CD14-positive monocyte (primary cell): ENCODE data around the gene CSNK1D. TPM values are rescaled to one million over a fixed set of nuclear protein-coding genes. Genes with fewer than 3 reads are reported as not detected.
A peak's percentile ranks its signal among the peaks of the same experiment; 100 is the strongest.

Experiments used
- DNase-seq, 3 donors: peaks; one replicate each; pipeline ENCODE4 v3.0.0-alpha.2; 2011 to 2022
- H2AFZ ChIP-seq: 2 replicates; pipeline ENCODE4 v1.6.0; 2012; ENCODE audit warnings: mild to moderate bottlenecking, low read depth, low read length, inconsistent platforms; ENCODE audit not compliant: insufficient read depth, poor library complexity, severe bottlenecking
- H3K27ac ChIP-seq, 2 donors: 1 replicate in 1 of 2; 2 replicates in 1 of 2; pipeline ENCODE4 v1.5.1; 2012 to 2013; ENCODE audit warnings: low read length in 2 of 2, control low read depth in 1 of 2, inconsistent platforms in 1 of 2, low read depth in 1 of 2, mild to moderate bottlenecking in 1 of 2
- H3K27me3 ChIP-seq, 2 donors: one replicate each; pipeline versions ENCODE4 v1.6.0 to v1.6.1; 2011 to 2013; ENCODE audit warnings: low read length in 2 of 2; ENCODE audit not compliant: control insufficient read depth in 2 of 2, insufficient read depth in 2 of 2
- H3K36me3 ChIP-seq, 2 donors: replicated peaks in 1 of 2; 1 replicate in 1 of 2; 2 replicates in 1 of 2; pipeline versions ENCODE4 v1.5.1 to v1.6.1; 2012 to 2013; ENCODE audit warnings: low read length in 2 of 2, control low read depth in 1 of 2, inconsistent platforms in 1 of 2, mild to moderate bottlenecking in 1 of 2; ENCODE audit not compliant: insufficient read depth in 2 of 2, control insufficient read depth in 1 of 2
- H3K4me1 ChIP-seq, 2 donors: 1 replicate in 1 of 2; 2 replicates in 1 of 2; pipeline versions ENCODE4 v1.5.1 to v1.6.1; 2012 to 2013; ENCODE audit warnings: low read length in 2 of 2, control low read depth in 1 of 2, inconsistent platforms in 1 of 2, mild to moderate bottlenecking in 1 of 2, moderate library complexity in 1 of 2; ENCODE audit not compliant: insufficient read depth in 2 of 2, control insufficient read depth in 1 of 2
- H3K4me2 ChIP-seq: replicated peaks from 2 replicates; pipeline ENCODE3; 2012; ENCODE audit warnings: low read length, moderate library complexity, mild to moderate bottlenecking; ENCODE audit not compliant: poor library complexity, severe bottlenecking; ENCODE audit errors: extremely low read depth
- H3K4me3 ChIP-seq, 3 experiments: fragments of 200-600 bp in 1 of 3; sonication (generic) in 1 of 3; replicated peaks in 1 of 3; 1 replicate in 2 of 3; 2 replicates in 1 of 3; pipeline ENCODE4 v1.5.1; 2011 to 2013; ENCODE audit warnings: low read length in 3 of 3, mild to moderate bottlenecking in 3 of 3, control low read depth in 2 of 3, low read depth in 2 of 3, inconsistent platforms in 1 of 3, moderate library complexity in 1 of 3
- H3K79me2 ChIP-seq: 2 replicates; pipeline ENCODE4 v1.6.0; 2012; ENCODE audit warnings: mild to moderate bottlenecking, control low read depth, inconsistent platforms, low read length, moderate library complexity; ENCODE audit not compliant: insufficient read depth
- H3K9ac ChIP-seq: 2 replicates; pipeline ENCODE4 v1.6.0; 2017; ENCODE audit warnings: low read length, mild to moderate bottlenecking; ENCODE audit not compliant: insufficient read depth, poor library complexity, severe bottlenecking
- H3K9me3 ChIP-seq, 2 donors: replicated peaks in 1 of 2; 1 replicate in 1 of 2; 2 replicates in 1 of 2; pipeline versions ENCODE4 v1.5.1 to v1.6.1; 2012 to 2013; ENCODE audit warnings: low read length in 2 of 2, control low read depth in 1 of 2; ENCODE audit not compliant: control insufficient read depth in 1 of 2, insufficient read depth in 1 of 2
- H4K20me1 ChIP-seq: 2 replicates; pipeline ENCODE4 v1.6.0; 2012; ENCODE audit warnings: mild to moderate bottlenecking, low read length, control low read depth, moderate library complexity; ENCODE audit not compliant: insufficient read depth
- H3K27ac Mint-ChIP-seq, 7 donors: one replicate each; pipeline ENCODE4 v1.8.0; 2020; ENCODE audit warnings: mild to moderate bottlenecking in 7 of 7, mixed read lengths in 7 of 7, moderate library complexity in 6 of 7, inconsistent platforms in 2 of 7
- H3K27me3 Mint-ChIP-seq, 3 donors: one replicate each; pipeline ENCODE4 v1.8.0; 2021 to 2022; ENCODE audit warnings: low read depth in 3 of 3, mild to moderate bottlenecking in 3 of 3, mixed read lengths in 3 of 3, moderate library complexity in 3 of 3, inconsistent platforms in 1 of 3
- H3K36me3 Mint-ChIP-seq, 2 donors: one replicate each; pipeline ENCODE4 v1.8.0; 2020; ENCODE audit warnings: mixed read lengths in 2 of 2, inconsistent platforms in 1 of 2, mild to moderate bottlenecking in 1 of 2
- H3K4me1 Mint-ChIP-seq: one replicate; pipeline ENCODE4 v1.8.0; 2020; ENCODE audit warnings: mild to moderate bottlenecking, mixed read lengths
- H3K4me3 Mint-ChIP-seq, 2 donors: one replicate each; pipeline ENCODE4 v1.8.0; 2020; ENCODE audit warnings: mild to moderate bottlenecking in 2 of 2, mixed read lengths in 2 of 2, moderate library complexity in 1 of 2
- H3K9me3 Mint-ChIP-seq, 7 donors: one replicate each; pipeline ENCODE4 v1.8.0; 2020 to 2022; ENCODE audit warnings: mixed read lengths in 7 of 7, mild to moderate bottlenecking in 6 of 7, moderate library complexity in 6 of 7, inconsistent platforms in 2 of 7
- CTCF ChIP-seq: fragments of 200-600 bp; IDR thresholded peaks from one replicate; pipeline ENCODE4 v1.8.0; 2022; ENCODE audit warnings: antibody characterized with exemption, mild to moderate bottlenecking
- WGBS: methylation state at CpG from one replicate; pipeline ENCODE4 v1.1.5; 2013; ENCODE audit warnings: missing lambda C conversion rate; ENCODE audit not compliant: insufficient coverage; 5-methylcytosine and 5-hydroxymethylcytosine counted together
- intact Hi-C, 2 donors: fragments of 100-400 bp; cut with micrococcal nuclease; formaldehyde crosslinking; loops; one replicate each; pipeline versions ENCODE4 v1.15.0 to v1.15.1; 2023
- polyA plus RNA-seq, 3 donors: library from polyadenylated mRNA; depleted of rRNA in 1 of 3; unstranded in 2 of 3; stranded (reverse) in 1 of 3; fragments of 300-500 nt in 2 of 3; fragments of >200 nt in 1 of 3; fragmentation: Illumina TruSeq in 2 of 3; gene quantifications; 1 replicate in 2 of 3; 2 replicates in 1 of 3; pipeline ENCODE4 v1.2.3, GENCODE V29; 2012 to 2021

The CSNK1D gene
- polyA plus RNA-seq, 3 donors, result 47.0 to 299 (median 60.9) TPM

GRCh38 chr17:82278308-82278707, 4.8 kb upstream of the CSNK1D start:
- peaks cover 9% of the 10 kb centered on the region for H3K79me2 ChIP-seq
- Mint-ChIP-seq H3K4me3 (no peak overlapping the region), H3K27me3 (peaks cover 0 to 4% (median 3%) of the 10 kb centered on the region in 3 donors), H3K27ac (peak overlapping the region; percentile 98 to 100 (median 99)), H3K9me3 (peaks cover 0 to 2% (median 0%) of the 10 kb centered on the region in 7 donors), H3K4me1 (peaks cover 49% of the 10 kb centered on the region), H3K36me3 (peaks cover 14 to 17% of the 10 kb centered on the region in 2 donors)
- no peak overlapping the region for H2AFZ ChIP-seq
- H3K4me1 ChIP-seq, result peaks cover 46 to 66% of the 10 kb centered on the region in 2 donors
- H4K20me1 ChIP-seq, result no peaks in the 10 kb centered on the region
- H3K9ac ChIP-seq, result no peak overlapping the region
- intact Hi-C loops, result no loop called here
- no peak for DNase-seq
- H3K4me3 ChIP-seq, result no peak overlapping the region
- no peaks in the 10 kb centered on the region for H3K9me3 ChIP-seq
- H3K27me3 ChIP-seq, result no peaks in the 10 kb centered on the region
- H3K36me3 ChIP-seq, result no peaks in the 10 kb centered on the region
- H3K4me2 ChIP-seq, result no peak overlapping the region
- WGBS, result 100% methylated on average over 5 of the region's 9 CpGs
- no peak for TF ChIP-seq CTCF
- peak overlapping the region in 1 of 2 donors; percentile 96 for H3K27ac ChIP-seq

- intact Hi-C loops, result no loop called here
Observed at GRCh38 chr17:82277851-82278250, 4.4 kb upstream of the CSNK1D start.

More at GRCh38 chr17:82277851-82278250, 4.4 kb upstream of the CSNK1D start:
- Histone ChIP-seq H3K9ac (no peak overlapping the region), H3K27ac (no peak overlapping the region), H3K4me3 (no peak overlapping the region), H2AFZ (no peak overlapping the region), H3K79me2 (peaks cover 13% of the 10 kb centered on the region), H4K20me1 (no peaks in the 10 kb centered on the region), H3K4me2 (no peak overlapping the region), H3K9me3 (no peaks in the 10 kb centered on the region), H3K36me3 (no peaks in the 10 kb centered on the region), H3K27me3 (no peaks in the 10 kb centered on the region), H3K4me1 (peaks cover 41 to 61% of the 10 kb centered on the region in 2 donors)
- no peak for DNase-seq
- WGBS, result 93% methylated on average over 8 of the region's 12 CpGs
- TF ChIP-seq CTCF, result no peak
- Mint-ChIP-seq H3K27ac (peak overlapping the region in 2 of 7 donors; percentile 58 to 98), H3K4me1 (peaks cover 45% of the 10 kb centered on the region), H3K36me3 (peaks cover 14 to 17% of the 10 kb centered on the region in 2 donors), H3K27me3 (peaks cover 0 to 4% (median 3%) of the 10 kb centered on the region in 3 donors), H3K4me3 (no peak overlapping the region), H3K9me3 (peaks cover 0 to 2% (median 0%) of the 10 kb centered on the region in 7 donors)
